NCI-H1930 (cell line): ENCODE measurements around the gene SPTBN1.
"Not testable (repeated sequence)": the region's sequence is repeated elsewhere in the genome, so short reads cannot be mapped to it uniquely, and the experiment has no call there.

Experiments used
- DNase-seq, 2 experiments: peaks; one replicate each; lab custom pipeline; 2025; lab: John Stamatoyannopoulos, UW

SPTBN1 gene

DNA sequence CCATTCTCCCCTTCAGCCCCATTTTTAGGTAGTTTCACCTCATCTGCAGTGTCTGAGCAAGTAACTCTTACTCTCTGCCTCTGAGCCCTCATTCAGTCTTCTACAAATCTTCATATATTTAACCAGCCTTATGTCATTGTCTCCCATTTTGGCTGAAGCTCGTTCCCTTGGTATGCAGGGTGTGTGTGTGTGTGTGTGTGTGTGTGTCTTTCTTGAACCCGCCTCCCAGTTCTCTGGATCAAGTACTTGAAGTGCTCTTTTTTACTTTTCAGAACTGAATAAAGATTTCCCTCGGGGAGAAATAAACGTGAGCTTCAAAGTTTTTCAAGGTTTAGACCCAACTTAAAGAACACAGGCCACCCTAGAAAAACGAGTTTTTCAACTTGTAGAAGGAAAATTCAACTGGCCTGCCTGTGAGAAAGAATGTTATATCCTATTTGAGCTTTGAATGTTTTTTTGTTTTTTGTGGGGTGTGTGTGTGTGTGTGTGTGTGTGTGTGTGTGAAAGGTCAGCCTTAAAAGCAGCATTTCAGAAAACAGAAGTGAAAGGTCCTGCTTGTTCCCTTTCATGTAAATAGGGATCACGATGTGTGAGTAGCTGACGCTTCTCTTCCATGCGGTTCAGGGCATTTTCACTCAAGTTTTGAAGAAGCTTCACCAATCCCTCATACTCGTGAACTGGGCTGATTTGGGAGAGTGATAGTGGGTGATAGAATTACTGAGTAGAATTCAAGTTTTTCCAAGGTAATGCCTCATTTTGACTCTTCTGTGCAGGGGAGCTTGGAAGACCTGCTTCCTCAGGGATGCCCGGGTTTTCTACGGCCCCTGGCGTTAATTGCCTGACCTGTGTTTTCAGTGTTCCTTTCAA, 216.7 kb downstream of the SPTBN1 start:
- DNase-seq, result no peak

DNA sequence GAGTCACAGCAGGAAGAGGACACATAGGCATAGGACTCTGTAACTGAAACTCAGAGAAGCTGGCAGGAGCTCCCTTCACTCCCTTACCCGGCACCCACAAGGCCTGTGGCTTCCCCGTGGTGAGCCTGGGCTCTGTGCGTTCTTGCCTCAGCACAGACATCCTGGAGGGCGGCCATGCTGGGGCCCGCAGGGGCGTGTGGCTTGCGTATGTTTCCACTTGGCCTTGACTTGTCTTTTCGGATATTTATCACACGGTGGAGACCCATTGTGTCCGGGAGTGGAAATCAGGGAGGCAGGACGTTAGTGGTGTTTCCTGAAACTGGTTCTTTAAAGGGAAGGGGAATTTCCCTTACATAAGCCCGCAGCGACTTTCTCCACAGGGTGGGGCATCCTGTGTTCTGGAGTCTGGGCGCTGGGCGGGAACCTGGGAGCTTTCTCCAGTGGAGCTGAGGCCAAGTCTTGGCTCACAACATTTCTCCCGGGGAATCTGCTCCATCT, 217.4 kb downstream of the SPTBN1 start:
- no peak for DNase-seq

DNA sequence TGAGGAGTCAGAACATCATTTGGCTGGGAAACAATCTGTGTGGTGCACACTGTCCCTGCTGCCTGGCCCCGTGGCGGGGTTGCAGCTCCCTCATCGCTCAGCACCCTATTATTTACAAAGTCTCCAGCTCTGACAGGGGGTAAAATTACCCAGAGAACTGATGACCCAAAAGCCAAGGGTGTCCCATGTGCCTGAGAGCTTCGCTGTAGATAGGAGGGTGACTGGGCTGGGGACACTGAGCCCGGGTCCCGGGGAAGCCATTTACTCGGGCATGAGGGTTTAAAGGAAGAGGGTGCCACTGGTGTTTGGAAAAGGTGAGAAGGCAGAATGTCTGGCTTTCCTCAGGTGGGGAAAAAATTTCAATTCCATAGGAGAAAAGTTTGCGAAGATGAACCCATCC, 219.2 kb downstream of the SPTBN1 start:
- DNase-seq, result no peak

DNA sequence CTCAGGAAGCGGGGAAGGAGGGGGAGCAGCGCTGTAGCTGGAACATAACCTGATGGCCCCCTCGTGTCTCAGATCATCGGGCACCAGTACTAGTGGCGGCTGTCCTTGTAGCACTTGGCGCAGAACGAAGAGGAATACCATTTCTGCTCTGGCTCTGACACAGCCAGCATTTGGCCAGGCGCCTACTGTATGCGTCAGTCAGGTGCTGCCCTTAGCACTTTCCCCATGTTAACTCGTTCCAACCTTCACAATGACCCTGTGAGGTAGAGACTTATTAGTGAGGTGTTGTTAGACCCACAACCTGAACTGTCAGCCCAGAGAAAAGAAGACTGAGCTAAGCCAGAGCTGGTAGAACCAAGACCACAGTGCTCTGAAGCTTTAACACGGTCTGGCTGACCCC, 219.6 kb downstream of the SPTBN1 start:
- DNase-seq, result no peak

- DNase-seq, result no peak
Observed at GRCh38 chr2:54676656-54677055, 220.5 kb downstream of the SPTBN1 start.

DNA sequence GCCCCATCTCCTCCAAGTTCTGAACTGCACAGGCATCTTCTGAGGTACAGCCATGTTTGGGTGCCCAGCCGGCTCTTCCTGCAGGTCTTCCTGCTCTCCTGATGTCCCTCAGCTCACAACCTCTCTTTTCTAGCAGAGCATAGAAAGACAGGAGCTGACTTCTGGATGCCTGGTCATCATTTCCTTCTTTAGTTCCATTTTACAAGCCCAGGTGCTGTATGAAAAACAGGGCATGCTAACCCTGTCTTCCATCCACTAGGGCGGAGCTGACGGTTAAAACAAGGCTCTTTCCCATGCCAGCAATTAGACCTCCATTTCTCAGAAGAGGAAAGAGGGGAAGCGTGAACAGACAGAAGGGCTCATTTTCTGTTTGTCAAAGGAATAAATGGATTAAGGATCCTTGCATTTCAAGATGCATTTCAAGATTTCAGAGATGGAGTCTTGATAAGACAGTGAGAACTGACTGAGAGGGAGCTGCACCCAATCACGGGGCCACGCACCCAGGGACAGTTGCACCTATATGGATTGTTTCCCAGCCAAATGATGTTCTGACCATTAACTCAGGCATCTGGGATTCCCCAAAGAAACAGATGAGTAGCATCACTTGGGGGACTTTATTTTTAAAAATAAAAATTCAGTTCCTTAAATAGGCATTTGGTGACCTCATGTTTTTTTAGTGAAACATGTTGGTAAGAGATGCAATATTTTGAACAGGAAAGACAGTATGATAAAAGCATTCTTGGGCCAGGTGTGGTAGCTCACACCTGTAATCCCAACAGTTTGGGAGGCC, 221.5 kb downstream of the SPTBN1 start:
- no peak for DNase-seq

GRCh38 chr2:54678719-54679118, 222.6 kb downstream of the SPTBN1 start:
- DNase-seq, result no peak

DNA sequence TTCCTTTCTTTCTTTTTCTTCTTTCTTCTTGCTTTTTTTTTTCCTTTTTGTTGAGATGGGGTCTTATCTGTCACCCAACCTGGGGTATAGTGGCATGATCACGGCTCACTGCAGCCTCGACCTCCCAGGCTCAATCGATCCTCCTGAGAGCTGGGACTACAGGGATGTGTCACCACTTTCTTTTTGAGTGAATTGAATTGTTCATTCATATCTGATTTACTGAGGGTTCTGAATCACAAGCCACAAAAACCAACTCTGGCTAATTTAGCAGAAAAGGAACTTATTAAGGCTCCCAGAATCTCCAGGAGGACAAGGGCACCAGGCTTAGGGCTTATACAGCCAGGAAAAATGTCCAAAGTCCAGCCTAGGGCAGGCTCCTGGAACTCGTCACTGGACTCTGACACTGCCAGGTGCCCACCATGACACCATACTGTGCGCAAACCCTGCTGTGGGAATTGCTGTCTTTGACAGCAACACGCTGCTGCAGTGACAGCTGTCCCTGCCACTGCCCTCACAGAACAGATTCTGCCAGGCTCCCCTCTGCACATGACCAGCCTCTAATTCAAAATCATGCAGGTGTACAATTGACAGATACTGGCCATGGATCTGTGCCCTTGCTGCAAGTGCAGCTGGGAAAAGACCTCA, 224.4 kb downstream of the SPTBN1 start:
- no peak for DNase-seq

- no peak for DNase-seq
Observed at GRCh38 chr2:54681416-54681815, 225.3 kb downstream of the SPTBN1 start.

DNA sequence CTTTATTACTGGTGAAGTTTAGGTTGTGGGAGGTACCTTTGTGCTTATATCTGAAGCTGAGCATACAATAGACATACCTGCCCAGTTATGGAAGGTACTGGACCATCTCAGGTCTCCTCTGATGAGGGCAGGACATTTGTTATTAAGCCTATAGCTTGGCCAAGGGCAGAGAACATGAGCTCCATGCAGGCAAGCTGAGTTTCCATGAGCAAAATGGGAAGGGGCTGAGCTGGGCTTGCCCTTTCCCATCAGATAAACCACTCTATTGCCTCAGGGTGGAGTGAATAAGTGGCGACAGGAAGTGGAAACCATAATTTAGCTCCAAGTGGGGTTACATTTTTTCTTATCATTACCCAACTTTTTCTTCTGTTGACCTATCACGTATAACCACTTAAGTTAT, 227.5 kb downstream of the SPTBN1 start:
- no peak for DNase-seq

- no peak for DNase-seq
Observed at GRCh38 chr2:54685263-54685775, 229.2 kb downstream of the SPTBN1 start.

DNA sequence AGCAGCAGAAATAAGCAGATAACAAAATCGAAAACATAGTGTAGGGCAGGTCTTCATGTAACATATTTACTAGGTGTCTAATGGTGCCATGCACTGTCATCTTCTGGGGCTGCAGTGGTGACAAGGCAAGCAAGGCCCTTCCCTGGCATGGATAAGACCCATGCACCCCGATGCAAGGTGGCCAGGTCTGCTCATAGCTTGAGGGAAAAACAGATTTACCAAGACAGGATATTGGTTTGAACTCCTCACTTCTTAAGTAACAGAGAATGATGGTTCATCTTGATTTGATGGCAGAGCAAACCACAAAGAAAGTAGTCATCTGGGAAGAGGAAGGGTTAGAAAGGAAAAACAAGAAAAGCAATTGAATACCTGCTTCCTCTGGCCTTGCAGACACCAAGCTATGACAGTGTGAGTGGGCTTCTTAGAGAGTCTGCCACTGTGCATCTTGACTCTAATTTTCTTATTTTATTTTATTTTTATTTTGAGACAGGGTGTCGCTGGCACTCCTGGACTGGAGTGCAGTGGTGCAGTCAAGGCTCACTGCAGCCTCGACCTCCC, 231.5 kb downstream of the SPTBN1 start:
- DNase-seq, result no peak

DNA sequence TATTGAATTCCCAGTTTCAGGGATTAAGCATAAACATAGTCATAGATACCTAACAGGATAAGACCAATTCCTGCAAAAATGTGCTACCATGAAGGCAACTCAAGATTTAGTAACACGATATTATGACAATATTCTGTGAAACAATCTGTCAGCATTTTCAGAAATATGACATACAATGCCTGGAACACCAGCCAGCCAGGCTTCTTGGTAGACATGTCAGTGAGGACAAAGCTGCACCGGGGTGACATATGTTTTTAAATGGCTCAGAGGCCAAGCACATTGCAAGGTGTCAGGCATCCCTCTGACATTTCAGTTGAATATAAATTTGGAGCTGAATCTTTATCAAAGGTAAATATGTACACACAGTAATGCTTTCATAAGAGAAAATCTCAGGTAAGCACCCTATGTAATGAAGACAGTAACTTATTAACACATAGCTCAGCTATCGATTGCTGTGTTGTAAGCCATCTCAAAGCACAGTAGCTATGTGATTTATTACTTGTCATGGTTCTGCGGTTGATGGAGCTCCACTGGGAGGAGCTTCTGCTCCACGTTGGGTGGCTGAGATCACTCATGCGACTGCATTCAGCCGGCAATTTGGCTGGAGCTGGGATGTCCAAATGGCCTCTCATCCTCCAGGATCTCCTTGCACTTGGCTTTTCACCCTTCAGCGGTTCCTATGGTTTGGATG, 235.5 kb downstream of the SPTBN1 start:
- no peak for DNase-seq

DNA sequence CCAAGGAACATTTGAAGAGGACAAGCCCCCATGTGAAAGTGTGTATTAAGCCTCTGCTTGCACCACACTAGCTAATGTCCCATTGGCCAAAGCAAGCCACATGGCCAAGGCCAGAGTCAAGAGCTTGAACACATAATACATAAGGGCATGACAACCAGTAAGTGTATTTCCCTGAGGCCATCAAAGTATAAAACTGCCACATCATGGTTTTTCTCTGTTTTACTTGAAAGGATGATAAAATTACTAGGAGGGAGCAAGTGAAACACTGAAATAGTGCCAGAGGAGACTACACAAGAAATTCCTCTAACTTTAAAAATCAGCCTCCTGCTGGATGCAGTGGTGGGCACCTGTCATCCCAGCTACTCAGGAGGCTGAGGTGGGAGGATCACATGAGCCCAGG, 236.4 kb downstream of the SPTBN1 start:
- DNase-seq, result no peak

GRCh38 chr2:54695378-54695777, 239.3 kb downstream of the SPTBN1 start:
- DNase-seq, result no peak

GRCh38 chr2:54697934-54698333, 241.8 kb downstream of the SPTBN1 start:
- DNase-seq, result no peak

GRCh38 chr2:54698926-54699325, 242.8 kb downstream of the SPTBN1 start:
- not testable (repeated sequence) for DNase-seq

DNA sequence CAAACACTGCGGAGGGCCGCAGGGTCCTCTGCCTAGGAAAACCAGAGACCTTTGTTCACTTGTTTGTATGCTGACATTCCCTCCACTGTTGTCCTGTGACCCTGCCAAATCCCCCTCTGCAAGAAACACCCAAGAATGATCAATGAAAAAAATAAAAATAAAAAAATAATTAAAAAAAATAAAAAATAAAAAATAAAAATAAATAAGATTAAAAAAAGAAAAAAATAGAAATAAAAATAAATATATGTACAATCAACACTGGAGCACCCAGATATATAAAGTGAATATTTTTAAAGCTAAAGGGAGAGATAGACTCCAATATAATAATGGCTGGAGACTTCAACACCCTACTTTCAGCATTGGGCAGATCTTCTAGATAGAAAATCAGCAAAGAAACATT, 243.5 kb downstream of the SPTBN1 start:
- DNase-seq, result no peak

- DNase-seq, result no peak
Observed at GRCh38 chr2:54701029-54701428, 244.9 kb downstream of the SPTBN1 start.

DNA sequence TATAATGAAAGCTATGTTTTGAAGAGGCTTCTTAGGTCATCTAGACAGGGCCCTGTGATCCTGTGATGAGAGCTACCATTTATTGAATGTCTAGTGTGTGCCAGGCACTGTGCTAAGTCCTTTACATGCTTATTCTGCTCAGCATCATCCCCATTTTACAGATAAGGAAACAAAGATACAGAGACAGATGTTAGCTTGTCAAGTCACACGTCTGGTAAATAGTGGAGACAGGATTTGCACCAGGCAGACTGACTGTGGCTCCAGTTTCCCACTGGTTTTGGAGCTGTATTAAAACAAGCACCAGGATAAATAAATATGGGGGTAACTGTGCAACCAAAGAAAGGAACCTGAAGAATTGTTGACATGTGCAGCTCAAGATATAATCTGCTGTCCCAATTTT, 248.1 kb downstream of the SPTBN1 start:
- no peak for DNase-seq
